K562 (cell line): ENCODE measurements around the gene ACER1. TPM values are rescaled to one million over a fixed set of nuclear protein-coding genes. Genes with fewer than 3 reads are reported as not detected.

Experiments
- ATAC-seq: fragments of 200-7000 bp; cut with Tn5 transposase; 3 replicates; pipeline ENCODE4 v1.9.1; 2020; ENCODE audit warnings: moderate library complexity
- Bru-seq: library from RNA; stranded (reverse); fragments of 400-500 nt; gene quantifications from one replicate; lab custom pipeline; 2021; lab: Mats Ljungman, UMichigan
- BruChase-seq, 2 experiments: library from RNA; stranded (reverse); fragments of 400-500 nt; gene quantifications; one replicate each; lab custom pipeline; 2021; lab: Mats Ljungman, UMichigan
- BruUV-seq: library from RNA; stranded (reverse); fragments of 400-500 nt; replicated peaks from 2 replicates; lab custom pipeline; 2021; lab: Mats Ljungman, UMichigan
- CTCF ChIA-PET: fragments of 300-600 bp; formaldehyde crosslinking; extraction: SDS; loops from one replicate; lab custom pipeline; 2021; ENCODE audit warnings: low intra/inter-chr PET ratio; lab: Yijun Ruan, JAX
- POLR2A ChIA-PET: fragments of 300-600, 350-650 bp; sonication (Branson Sonifier 250); formaldehyde crosslinking; extraction: SDS; loops from one replicate; lab custom pipeline; 2021; ENCODE audit warnings: antibody characterized with exemption, inconsistent platforms; lab: Yijun Ruan, JAX
- DNase-seq, 4 experiments: peaks; one replicate each; pipeline versions ENCODE4 v3.0.0 to v3.0.0-alpha.2; 2011 to 2018; ENCODE audit warnings: low spot score in 3 of 4, mixed read lengths in 3 of 4; ENCODE audit errors: extremely low read depth in 1 of 4
- FAIRE-seq: peaks from 2 replicates; lab custom pipeline; 2011; peaks lifted over from hg19 to GRCh38; lab: Jason Lieb, UNC
- H2AFZ ChIP-seq: 2 replicates; pipeline ENCODE4 v1.6.0; 2011; ENCODE audit warnings: low read depth, low read length, control low read depth, inconsistent platforms
- H3K27ac ChIP-seq: fragments of 200-600 bp; 3 replicates; pipeline ENCODE4 v1.8.0; 2011; ENCODE audit warnings: low read depth, mild to moderate bottlenecking, control low read depth, inconsistent platforms, low read length, moderate library complexity, mixed read lengths; ENCODE audit errors: extremely low read depth
- H3K27me3 ChIP-seq, 2 experiments: fragments of 300-600 bp in 1 of 2; 2 replicates in 1 of 2; 3 replicates in 1 of 2; pipeline versions ENCODE4 v1.6.0 to v1.8.0; 2011; ENCODE audit warnings: inconsistent platforms in 2 of 2, low read length in 2 of 2, mild to moderate bottlenecking in 1 of 2, mixed read lengths in 1 of 2, moderate library complexity in 1 of 2; ENCODE audit not compliant: control insufficient read depth in 2 of 2, insufficient read depth in 2 of 2
- H3K36me3 ChIP-seq: fragments of 300-600 bp; 3 replicates; pipeline ENCODE4 v1.8.0; 2011; ENCODE audit warnings: mild to moderate bottlenecking, low read length, inconsistent platforms; ENCODE audit not compliant: control insufficient read depth, insufficient read depth
- H3K4me1 ChIP-seq, 2 experiments: fragments of 200-600 bp in 1 of 2; replicated peaks in 1 of 2; 2 replicates in 1 of 2; 3 replicates in 1 of 2; pipeline versions ENCODE4 v1.5.1 to v1.8.0; 2011; ENCODE audit warnings: inconsistent platforms in 2 of 2, low read length in 2 of 2, mild to moderate bottlenecking in 1 of 2, mixed read lengths in 1 of 2, moderate library complexity in 1 of 2; ENCODE audit not compliant: control insufficient read depth in 2 of 2, insufficient read depth in 2 of 2
- H3K4me2 ChIP-seq: 2 replicates; pipeline ENCODE4 v1.6.1; 2011; ENCODE audit warnings: low read length, control low read depth, inconsistent platforms, mixed read lengths; ENCODE audit not compliant: insufficient read depth
- H3K4me3 ChIP-seq: fragments of 200-600 bp; sonication (generic), shearing (Covaris generic); 2 replicates; pipeline ENCODE4 v1.5.1; 2016; ENCODE audit warnings: control low read depth, inconsistent platforms
- H3K79me2 ChIP-seq: fragments of 200-600 bp; 3 replicates; pipeline ENCODE4 v1.8.0; 2011; ENCODE audit warnings: low read length, inconsistent platforms; ENCODE audit not compliant: control insufficient read depth, insufficient read depth
- H3K9ac ChIP-seq, 2 experiments: 2 replicates each; pipeline versions ENCODE4 v1.6.0 to v1.6.1; 2011; ENCODE audit warnings: low read depth in 2 of 2, low read length in 2 of 2, control low read depth in 1 of 2, inconsistent platforms in 1 of 2, mild to moderate bottlenecking in 1 of 2, mixed read lengths in 1 of 2; ENCODE audit not compliant: insufficient read depth in 1 of 2
- H3K9me1 ChIP-seq: one replicate; pipeline ENCODE4 v1.6.0; 2011; ENCODE audit warnings: inconsistent platforms, mild to moderate bottlenecking, low read length, moderate library complexity; ENCODE audit not compliant: control insufficient read depth, insufficient read depth
- H3K9me3 ChIP-seq: replicated peaks from 2 replicates; pipeline ENCODE4 v1.5.1; 2011; ENCODE audit warnings: low read depth, low read length, inconsistent platforms; ENCODE audit not compliant: control insufficient read depth, insufficient read depth
- H4K20me1 ChIP-seq: replicated peaks from 2 replicates; pipeline ENCODE4 v1.6.1; 2011; ENCODE audit warnings: low read length, inconsistent platforms, mixed read lengths; ENCODE audit not compliant: control insufficient read depth, insufficient read depth
- EGR1 ChIP-seq: fragments of 450-650 bp; conservative IDR thresholded peaks from 2 replicates; pipeline ENCODE4 v1.6.1; 2017; ENCODE audit warnings: mild to moderate bottlenecking
- NFYB ChIP-seq: IDR thresholded peaks from 2 replicates; pipeline ENCODE4 v1.6.1; 2011; ENCODE audit warnings: mild to moderate bottlenecking, moderate library complexity; ENCODE audit not compliant: insufficient read length; ENCODE audit errors: extremely low read depth
- ZNF324 ChIP-seq: fragments of 250-450 bp; sonication (Bioruptor Pico); IDR thresholded peaks from 2 replicates; pipeline ENCODE4 v1.4.0; 2020; ENCODE audit warnings: mild to moderate bottlenecking
- WGBS: fragments of 100-300 bp; shearing (Covaris generic); methylation state at CpG from one replicate; pipeline ENCODE4 v1.1.6; 2016; ENCODE audit warnings: low coverage, mixed read lengths; ENCODE audit not compliant: insufficient coverage; ENCODE audit errors: missing lambda C conversion rate; 5-methylcytosine and 5-hydroxymethylcytosine counted together
- in situ Hi-C: fragments of 300-500 bp; cut with MboI; formaldehyde crosslinking; loops from 4 replicates; pipeline ENCODE4 v1.15.0; 2018; ENCODE audit warnings: inconsistent platforms, mixed read lengths
- intact Hi-C: fragments of 100-400 bp; cut with micrococcal nuclease; formaldehyde crosslinking; loops from 2 replicates; pipeline ENCODE4 v1.14.2; 2022
- long read RNA-seq, 3 experiments: library from polyadenylated mRNA in 2 of 3; library from RNA in 1 of 3; unstranded in 2 of 3; stranded (forward) in 1 of 3; transcript quantifications; one replicate each; pipeline ENCODE4 v2.0.0, GENCODE V29; 2019 to 2022
- polyA minus RNA-seq, 3 experiments: library from RNA; depleted of rRNA, polyadenylated mRNA; stranded (reverse); fragments of >200 nt; gene quantifications; 2 replicates each; pipeline ENCODE4 v1.2.3, GENCODE V29; 2011
- polyA plus RNA-seq, 8 experiments: library from polyadenylated mRNA; depleted of rRNA in 4 of 8; stranded (reverse) in 5 of 8; unstranded in 3 of 8; fragments of >200 nt; fragmentation: Nextera tagmentation in 2 of 8; fragmentation: Illumina TruSeq in 1 of 8; extraction: Ambion mirVana in 2 of 8; extraction: Trizol in 1 of 8; gene quantifications; 2 replicates each; pipeline versions ENCODE4 v1.2.1 to v1.2.3, GENCODE V29; 2011 to 2014; ENCODE audit warnings: inconsistent platforms in 1 of 8, missing spikeins in 1 of 8
- total RNA-seq, 7 experiments: library from RNA; depleted of rRNA in 6 of 7; stranded (reverse); fragments of >200 nt in 6 of 7; fragmentation: Illumina TruSeq in 2 of 7; extraction: Trizol in 2 of 7; gene quantifications; 2 replicates each; pipeline versions ENCODE4 v1.2.1 to v1.2.3, GENCODE V29; 2011 to 2021; ENCODE audit warnings: low replicate concordance in 1 of 7

ACER1 gene, protein sequence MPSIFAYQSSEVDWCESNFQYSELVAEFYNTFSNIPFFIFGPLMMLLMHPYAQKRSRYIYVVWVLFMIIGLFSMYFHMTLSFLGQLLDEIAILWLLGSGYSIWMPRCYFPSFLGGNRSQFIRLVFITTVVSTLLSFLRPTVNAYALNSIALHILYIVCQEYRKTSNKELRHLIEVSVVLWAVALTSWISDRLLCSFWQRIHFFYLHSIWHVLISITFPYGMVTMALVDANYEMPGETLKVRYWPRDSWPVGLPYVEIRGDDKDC
- not detected in 2 replicates for total RNA-seq (2011; cell fraction: chromatin; rRNA removed; ENCODE audit: low replicate concordance)
- not detected in 2 replicates for total RNA-seq (2011; cell fraction: nucleolus; rRNA removed)
- total RNA-seq (2011; cell fraction: nucleoplasm; rRNA removed): not detected in 2 replicates
- not detected in 2 replicates for total RNA-seq (2014; rRNA removed)
- not detected in 2 replicates for total RNA-seq (2014; rRNA removed; fragmentation: Illumina TruSeq; extraction: Trizol)
- not detected in 2 replicates for total RNA-seq (2015; rRNA removed; fragmentation: Illumina TruSeq; extraction: Trizol)
- total RNA-seq (2021): not detected in 2 replicates
- polyA plus RNA-seq (2011; rRNA removed): not detected in 2 replicates
- not detected in 2 replicates for polyA plus RNA-seq (2011; cell fraction: cytosol; rRNA removed)
- polyA plus RNA-seq (2011; cell fraction: nucleus; rRNA removed): not detected in 2 replicates
- polyA plus RNA-seq (2012): not detected in 2 replicates
- polyA plus RNA-seq (2014; fragmentation: Illumina TruSeq; extraction: Trizol): not detected in 2 replicates
- polyA plus RNA-seq (2014; fragmentation: Nextera tagmentation; extraction: Ambion mirVana): not detected
- not detected in 2 replicates for polyA plus RNA-seq (2014; rRNA removed)
- not detected in 2 replicates for polyA minus RNA-seq (2011; rRNA and poly(A)+ RNA removed)
- not detected in 2 replicates for polyA minus RNA-seq (2011; cell fraction: cytosol; rRNA and poly(A)+ RNA removed)
- polyA minus RNA-seq (2011; cell fraction: nucleus; rRNA and poly(A)+ RNA removed): not detected in 2 replicates
- Bru-seq, nascent RNA: not detected
- not detected for BruChase-seq, experiment 1, labeled RNA remaining after a 2-hour chase
- not detected for BruChase-seq, experiment 2, labeled RNA remaining after a 6-hour chase
- long read RNA-seq, experiment 1: 0 reads
- long read RNA-seq, experiment 2: 0 reads
- long read RNA-seq, experiment 3: 0 reads

DNA sequence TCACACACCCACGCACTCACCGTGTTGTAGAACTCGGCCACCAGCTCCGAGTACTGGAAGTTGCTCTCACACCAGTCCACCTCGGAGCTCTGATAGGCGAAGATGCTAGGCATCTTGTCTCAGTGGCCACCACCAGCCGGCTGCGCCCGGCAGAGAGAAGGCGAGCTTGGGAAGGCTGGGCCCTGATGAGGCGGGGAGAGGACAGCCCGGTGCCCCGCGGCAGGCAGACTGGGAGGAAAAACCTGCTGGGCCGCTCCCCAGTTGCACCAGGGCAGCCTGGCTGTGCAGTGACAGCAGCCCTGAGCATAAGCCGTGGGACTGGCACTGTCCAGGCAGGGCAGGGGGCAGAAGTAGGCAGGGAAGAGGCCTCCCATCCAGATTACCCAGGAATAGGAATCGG, at the start of gene ACER1:
Gene ACER1 (minus strand): TSS at position 174 of the 400 bp plus-strand sequence. CDS start 61 bp downstream, at position 113.
- ATAC-seq (no peak), DNase-seq (no peak), FAIRE-seq (no peak)
- in situ Hi-C loops: no loop called here
- ChIA-PET CTCF (no interaction called here), POLR2A (no interaction called here)
- Histone ChIP-seq H3K9ac (peak within 1 kb of the TSS in 1 of 2 experiments; percentile 26; a peak in 1 of 4 replicates), H3K27ac (no peak within 1 kb of the TSS), H3K4me3 (no peak within 1 kb of the TSS), H3K36me3 (no peaks in the 10 kb centered on the region), H3K9me1 (no peaks in the 10 kb centered on the region), H3K4me1 (peaks cover 0 to 5% of the 10 kb centered on the region in 2 experiments; a peak in 2 of 5 replicates), H3K79me2 (no peaks in the 10 kb centered on the region), H4K20me1 (no peaks in the 10 kb centered on the region; the same call in 1 of the 2 replicates), H2AFZ (no peak within 1 kb of the TSS), H3K4me2 (no peak within 1 kb of the TSS), H3K27me3 (peaks cover 0 to 37% of the 10 kb centered on the region in 2 experiments), H3K9me3 (no peaks in the 10 kb centered on the region; the same call in 1 of the 2 replicates)
- no TSS peak for BruUV-seq
- intact Hi-C loops: no loop called here
- TF ChIP-seq ZNF324 (CRISPR knock-in tag) (no peak), NFYB (no peak), EGR1 (peak; percentile 67)
- WGBS: 21% methylated on average over 11 of the region's 17 CpGs
